Tongue (tissue), 2 donors: ENCODE measurements around the gene EIF2B2. TPM values are rescaled to one million over a fixed set of nuclear protein-coding genes. Genes with fewer than 3 reads are reported as not detected.

Source experiments
- DNase-seq: peaks from one replicate; pipeline ENCODE4 v3.0.0-alpha.2; 2015
- total RNA-seq: library from RNA; depleted of rRNA; stranded (reverse); fragments of >200 nt; gene quantifications from one replicate; pipeline ENCODE4 v1.2.3, GENCODE V29; 2014

The EIF2B2 gene
- total RNA-seq: 46.8 TPM

DNA sequence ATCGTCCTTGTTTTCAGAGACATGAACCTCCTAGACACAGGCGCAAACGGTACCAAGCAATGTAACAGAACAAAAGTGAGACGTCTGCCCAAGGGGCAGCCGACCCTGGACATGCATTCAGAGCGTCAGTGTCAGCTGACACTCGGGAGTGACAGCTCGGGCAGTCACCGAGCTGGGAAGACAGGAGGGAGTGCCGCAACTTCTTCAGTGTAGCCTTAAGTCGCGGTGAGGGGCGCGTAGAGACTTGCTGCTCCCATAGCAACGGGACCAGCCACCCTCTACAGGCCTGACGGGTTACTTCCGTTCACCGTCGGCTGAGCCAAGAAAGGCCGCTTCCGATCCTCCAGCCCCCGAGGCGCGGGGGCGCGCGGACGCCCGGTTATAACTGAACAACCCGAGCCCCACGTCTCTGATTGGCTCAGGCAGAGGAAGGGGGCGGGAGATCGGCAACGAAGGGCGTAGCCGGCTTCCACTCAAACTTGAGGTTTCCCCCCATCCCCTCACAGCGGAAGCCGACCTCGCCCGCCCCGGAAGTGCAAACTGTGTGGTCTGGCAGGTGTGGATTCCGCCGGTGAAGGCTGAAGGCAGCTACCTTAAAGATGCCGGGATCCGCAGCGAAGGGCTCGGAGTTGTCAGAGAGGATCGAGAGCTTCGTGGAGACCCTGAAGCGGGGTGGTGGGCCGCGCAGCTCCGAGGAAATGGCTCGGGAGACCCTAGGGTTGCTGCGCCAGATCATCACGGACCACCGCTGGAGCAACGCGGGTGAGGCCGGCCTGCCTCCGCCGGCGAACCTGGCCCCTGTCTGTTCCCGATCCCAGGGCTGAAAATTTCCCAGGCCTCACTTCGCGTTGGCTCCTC lies at the start of gene EIF2B2:
Gene EIF2B2 (plus strand): TSS at position 530 of the 858 bp plus-strand sequence. CDS start 70 bp downstream, at position 600.
- peak; percentile 99 for DNase-seq

DNA sequence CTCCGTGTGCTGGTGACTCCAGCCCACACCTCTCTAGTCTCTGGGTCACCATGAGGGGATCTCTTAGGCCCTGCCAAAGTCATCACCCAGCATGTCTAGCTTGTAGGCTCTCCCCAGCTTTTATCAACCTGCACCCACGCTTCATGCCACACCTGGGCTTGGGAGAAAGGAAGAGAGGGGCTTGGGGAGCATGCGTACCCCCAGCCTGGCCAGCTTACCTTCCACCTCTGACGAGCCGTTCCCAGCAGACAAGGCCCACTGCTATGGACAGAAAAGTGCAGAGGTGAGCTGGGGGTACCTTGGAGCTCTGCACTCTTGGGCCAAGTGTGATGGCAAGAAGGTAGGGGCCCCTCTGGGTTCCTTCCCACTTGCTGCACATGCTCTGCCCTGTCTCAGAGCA lies 49.0 kb upstream of the EIF2B2 start:
- no peak for DNase-seq

DNA sequence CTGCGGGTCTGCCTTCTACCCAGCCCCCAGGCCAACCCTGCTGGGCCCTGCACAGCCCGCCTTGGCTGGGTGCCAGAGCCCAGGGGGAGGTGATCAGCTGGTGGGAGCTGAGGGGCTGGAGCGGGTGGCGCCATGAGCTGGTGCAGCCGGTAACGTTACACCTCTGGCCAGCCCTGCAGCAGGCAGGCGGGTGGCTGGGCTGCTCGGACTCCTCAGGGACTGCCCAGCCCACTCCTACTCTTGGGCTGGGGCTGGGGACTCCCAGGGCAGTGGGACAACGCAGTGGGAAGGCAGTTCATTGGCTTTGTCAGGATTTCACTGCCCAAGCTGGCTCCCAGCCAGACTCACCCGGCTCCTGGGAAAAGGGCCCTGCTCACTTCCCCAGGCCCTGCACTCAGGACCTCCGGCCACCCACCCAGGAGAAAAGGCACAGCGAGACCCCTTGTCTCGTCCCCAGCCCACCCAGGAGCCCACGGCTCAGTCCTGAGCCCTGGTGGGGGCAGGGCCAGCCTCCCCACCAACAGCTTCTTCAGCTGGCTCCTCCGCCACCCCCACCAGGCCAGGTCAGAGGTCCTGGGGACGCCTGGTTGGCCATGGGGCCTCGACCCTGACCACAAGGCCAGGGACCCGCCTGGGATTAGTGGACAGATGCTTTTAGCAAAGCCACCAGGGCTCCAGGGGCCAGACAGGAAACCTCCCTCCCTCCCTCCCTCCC lies 48.3 kb upstream of the EIF2B2 start:
- peak; percentile 86 for DNase-seq

DNA sequence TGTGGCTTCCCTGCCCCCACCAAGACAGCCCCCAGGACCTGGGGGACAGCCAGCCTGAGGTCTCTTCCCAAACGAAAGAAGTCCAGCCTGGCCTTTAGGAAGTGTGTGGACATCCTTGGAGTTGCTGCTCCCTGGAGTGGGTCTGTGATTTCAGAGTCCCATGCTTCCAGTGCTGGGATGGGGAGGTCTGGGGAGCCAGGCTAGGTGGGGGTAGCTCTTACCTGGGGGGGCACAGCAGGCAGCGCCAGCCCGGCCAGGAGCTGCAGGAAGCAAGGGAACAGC lies 47.8 kb upstream of the EIF2B2 start:
- DNase-seq: no peak

DNA sequence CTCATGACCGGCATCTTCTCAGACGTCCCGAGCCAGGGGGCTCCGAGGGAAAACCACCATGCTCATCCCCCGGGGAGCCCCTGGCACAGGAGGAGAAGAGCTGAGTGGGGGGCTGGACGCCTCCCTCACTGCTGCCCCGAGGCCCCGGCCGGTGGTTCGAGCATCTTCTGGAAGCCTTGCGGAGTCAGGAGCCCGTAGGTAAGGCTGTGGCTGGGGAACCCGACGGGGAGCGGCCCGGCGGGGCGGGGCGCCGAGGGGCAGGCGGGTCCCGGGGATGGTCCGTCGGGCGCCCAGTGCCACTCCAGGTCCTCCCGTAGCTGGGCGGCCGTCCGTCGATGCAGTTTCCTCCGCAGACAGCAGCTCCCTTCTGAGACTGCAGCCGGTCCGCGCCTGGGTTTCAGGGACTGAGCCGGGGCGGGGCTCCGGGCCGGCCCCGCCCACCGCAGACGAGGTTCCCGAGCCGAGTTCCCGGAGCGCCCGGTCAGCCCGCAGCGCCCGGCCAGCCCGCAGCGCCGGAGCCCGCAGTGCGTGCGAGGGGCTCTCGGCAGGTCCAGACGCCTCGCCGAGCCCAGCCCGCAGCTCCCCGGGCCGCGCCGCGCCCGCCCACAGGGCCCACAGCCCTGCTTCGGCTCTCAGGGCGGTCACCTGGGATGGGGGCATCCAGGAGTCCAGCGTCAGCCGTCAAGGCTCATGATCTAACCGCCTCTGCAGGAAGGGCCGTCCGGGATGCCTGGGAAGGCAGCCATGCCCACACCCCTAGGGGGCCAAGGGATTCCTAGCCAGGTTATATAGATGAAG lies 47.3 kb upstream of the EIF2B2 start, which contains the start of gene PGF:
Gene PGF (minus strand): TSS at position 369 of the 798 bp plus-strand sequence. CDS start 355 bp downstream, at position 14.
- DNase-seq: peak; percentile 68

DNA sequence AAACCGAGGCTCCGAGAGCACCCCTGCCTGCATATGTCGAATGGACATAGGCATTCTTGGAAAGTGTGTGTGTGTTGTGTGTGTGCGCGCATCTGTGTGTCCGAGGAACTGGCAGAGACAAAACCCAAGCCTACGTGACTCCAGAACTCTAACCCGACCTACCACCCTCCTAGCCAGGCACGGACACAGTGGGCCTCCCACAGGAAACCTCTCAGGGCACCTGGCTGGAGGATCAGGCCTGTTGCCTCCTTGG lies 46.8 kb upstream of the EIF2B2 start:
- DNase-seq: no peak

DNA sequence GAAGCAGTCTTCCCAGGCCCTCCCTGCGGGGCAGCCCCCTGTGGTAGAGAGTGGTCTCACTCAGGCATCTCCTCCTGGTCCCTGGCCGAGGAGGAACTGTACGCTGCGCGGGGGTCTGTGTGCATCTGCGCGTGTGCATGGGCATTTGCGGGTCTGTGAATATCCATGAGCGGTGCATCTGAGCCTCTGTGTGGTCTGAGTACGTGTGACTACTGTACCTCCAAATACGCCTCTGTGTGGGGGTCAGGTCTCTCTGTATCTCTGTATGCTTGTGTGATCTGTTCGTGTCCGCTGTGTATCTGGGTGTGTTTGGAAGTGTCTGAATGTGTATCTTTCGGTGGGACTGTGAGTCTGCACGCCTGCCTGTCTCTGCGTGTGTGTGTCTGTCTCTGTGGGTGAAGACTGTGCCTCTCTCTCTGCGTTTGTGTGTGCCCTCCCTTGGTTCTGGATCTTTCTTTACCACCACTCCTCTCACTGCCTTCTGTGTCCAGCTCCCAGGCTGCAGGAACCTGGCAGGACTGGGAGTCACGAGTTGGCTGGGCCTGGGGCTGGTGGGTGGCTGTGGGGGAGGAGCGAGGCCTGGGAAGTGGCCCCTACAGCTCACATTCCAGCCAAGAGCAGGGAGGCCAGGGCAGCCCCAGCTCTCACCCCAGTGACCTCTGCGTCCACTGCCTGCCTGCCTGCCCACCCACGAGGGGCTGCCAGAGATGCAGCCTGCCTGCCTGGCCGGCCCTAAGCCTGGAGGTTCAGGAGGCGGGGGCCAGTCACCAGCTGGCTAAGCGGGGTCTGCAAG lies 46.2 kb upstream of the EIF2B2 start:
- no peak for DNase-seq

DNA sequence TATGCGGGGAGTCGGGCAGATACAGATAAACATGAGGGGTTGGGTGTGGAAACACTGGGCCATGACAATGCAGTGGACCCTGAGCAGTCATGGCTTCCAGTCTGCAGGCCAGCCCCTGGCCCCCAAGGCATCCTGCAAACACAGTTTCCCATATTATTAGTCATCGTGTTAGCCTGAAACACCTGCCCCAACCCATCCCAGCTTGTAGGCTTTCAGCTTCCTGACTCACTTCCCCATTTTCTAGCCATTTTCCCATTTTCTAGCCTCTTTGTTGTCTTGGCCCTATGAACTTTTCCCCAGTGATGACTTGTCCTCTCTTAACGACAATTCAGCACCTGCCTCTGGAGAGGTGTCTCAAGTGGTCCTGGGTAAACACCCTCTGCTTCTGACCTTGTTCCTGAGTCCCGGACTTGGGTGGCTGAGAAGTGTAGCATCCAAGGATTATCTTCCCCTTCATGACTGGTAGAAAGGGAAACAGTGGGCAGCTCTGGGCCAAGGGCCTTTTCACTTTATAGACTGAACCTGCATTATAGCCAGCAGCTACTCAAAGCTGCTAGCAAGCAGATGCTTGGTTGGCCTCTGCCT lies 43.0 kb upstream of the EIF2B2 start:
- no peak for DNase-seq

DNA sequence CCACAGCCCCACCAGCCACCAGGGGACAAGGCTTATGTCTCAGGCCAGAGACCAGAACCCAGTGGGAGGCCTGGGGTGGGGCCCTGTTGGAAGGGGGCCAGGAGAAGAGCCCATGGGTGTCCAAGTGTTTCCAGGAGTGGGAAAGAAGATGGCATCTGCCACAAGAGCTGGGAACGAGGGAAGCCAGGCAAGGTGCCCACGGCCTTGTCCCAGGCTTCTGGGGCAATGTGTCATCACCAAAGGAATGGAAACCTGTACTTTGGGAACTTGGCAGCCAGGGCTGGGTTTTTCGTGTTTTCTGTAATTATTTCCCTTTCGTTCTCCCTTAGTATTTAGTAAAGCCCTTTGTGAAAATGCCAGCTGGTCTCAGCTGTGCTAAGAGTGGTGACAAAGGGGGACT lies 42.0 kb upstream of the EIF2B2 start:
- peak; percentile 77 for DNase-seq

DNA sequence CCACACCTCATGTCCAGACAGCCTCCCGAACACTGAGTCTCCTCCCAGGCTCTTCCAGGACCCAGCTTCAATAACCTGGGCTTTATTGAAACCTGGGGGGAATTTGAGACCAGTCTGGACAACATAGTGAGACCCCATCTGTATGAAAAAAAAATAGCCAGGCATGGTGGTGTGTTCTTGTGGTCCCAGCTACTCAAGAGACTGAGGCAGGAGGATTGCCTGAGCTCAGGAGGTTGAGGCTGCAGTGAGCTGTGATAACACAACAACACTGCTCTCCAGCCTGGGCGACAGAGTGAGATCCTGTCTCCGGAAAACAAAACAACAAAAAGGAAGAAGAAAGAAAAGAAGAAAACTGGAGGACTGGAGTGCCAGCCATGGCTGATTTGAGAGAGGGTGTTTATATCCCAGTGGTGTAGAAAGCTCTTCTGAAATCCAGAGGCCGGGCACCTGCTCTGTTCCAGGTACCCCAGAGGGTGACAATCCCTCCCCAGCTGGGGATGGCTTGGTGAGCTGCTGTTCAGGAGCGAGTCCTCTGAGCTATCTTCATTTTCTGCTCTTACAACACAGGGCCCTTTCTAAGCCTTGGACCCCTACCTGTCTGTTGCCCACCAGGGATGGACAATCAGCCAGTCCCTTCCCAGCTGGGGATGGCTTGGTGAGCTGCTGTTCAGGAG lies 41.3 kb upstream of the EIF2B2 start:
- DNase-seq: no peak

DNA sequence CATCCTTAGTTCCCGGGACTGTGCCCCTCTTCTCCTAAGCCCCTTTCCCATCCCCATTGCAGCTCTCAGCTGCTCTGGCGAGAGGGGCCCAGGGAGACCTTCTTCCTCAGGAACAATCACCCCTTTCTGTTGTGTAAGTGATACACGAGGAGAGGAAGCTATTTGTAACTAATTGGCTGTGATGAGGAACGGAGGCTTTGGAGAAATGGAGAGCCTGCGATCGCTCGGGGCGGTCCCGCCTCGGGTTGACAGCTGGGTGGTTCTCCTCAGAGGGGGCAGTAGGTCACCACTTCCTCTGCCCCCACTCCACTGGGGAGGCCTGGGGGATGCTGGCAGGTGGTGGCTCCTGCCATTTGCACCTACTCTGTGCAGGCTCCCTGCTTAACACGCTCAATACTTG lies 40.7 kb upstream of the EIF2B2 start:
- DNase-seq: peak; percentile 71

DNA sequence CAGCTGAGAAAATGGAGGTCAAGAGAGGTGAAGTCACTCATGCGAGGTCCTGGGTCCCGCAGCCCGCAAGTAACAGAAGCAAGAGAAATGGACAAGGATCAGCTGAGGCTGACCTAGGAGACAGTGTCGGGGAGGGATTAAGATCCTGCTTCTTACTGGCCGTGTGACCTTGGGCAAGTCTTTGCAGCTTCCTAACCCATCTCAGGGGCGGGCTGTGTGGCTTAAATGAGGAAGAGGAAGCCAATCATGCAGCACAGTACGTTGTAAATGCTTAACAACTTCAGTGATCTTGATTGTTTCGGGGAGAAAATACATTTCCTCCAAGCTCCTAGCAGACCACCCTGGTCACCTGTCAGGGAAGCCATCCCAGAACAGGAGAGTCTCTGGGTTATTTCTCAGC lies 40.2 kb upstream of the EIF2B2 start:
- DNase-seq: no peak

DNA sequence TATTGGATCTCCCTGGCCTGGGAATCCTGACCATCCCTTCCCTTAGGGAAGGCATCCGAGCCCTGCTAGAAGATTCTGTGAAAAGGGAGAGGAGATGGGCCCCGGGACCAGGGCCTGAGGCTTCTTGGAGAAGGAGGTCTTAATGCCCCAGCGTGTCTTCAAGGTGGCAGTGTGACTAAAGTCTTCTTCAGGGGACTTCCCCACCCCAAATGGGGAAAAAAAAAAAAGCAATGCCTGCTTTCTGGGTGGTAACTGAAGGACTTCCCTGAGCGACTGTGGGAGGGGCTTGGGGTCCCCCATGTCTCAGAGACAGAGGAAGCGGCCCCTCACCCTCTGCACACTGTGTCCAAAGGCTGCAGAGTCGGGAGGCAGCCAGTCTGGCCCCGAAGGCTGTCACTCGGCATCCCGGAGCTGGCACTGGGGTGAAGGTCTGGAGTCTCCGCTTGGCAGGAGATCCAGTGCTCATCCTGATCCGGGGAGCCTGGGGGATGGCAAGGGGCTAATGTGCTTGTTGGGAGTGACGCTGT lies 39.5 kb upstream of the EIF2B2 start:
- DNase-seq: no peak

DNA sequence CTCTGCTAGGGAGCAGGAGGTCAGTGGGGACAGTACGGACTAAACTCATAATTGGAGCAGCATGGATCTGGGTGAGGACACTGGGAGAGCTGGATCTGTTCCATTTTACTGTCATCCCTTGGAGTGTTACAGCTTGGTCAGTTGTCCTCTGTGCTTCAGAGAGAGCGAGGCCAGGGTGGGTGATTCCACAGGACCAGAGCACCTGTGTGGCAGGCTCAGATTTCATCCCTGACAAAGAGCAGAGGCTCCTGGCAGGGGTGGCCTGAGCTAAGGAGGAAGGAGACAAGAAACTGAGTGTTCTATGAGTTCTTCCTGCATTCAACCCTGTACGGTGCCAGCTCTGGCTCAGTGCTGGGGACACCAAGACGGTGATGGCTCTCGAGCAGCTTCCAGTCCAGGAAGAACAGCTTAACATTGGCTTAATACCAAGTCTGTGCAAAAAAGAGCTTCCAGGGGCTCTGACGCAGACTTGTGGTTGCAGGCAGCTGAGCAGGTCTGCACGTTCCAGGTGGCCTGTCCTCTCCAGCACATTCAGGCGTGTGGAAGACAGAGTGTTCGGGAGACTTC lies 38.9 kb upstream of the EIF2B2 start:
- peak; percentile 85 for DNase-seq

DNA sequence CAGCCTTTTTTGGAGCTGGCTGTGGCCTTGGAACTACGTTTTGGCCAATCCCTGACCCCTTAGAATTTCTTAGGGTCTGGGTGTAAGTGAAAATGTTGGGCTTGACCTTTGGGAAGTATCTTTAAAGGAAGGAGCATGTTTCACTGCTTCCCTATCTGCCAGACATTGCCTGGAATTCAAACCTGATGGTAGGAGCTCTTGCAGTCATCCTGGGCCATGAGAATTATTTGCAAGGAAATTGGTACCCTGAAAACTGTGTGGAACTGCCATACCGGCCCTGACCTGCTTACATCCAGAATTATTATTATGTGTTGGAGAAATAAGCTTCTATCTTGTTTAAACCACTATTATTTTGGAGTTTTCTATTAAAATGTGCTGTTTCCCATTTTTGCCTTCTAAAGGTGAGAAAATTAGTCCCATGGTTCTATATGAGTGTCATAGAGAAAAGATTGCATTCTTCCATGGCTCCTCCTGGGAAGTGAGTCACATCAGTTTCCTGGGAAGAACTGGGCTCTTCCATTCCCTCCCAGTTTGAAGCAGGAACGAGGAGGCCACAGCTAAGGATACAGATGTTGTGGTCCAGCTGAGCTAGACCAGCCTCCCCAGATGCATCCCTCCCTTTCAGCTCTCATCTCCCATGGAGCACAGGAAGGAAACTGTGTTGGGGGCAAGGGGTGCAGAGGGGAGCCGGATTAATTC lies 37.8 kb upstream of the EIF2B2 start:
- DNase-seq: no peak

DNA sequence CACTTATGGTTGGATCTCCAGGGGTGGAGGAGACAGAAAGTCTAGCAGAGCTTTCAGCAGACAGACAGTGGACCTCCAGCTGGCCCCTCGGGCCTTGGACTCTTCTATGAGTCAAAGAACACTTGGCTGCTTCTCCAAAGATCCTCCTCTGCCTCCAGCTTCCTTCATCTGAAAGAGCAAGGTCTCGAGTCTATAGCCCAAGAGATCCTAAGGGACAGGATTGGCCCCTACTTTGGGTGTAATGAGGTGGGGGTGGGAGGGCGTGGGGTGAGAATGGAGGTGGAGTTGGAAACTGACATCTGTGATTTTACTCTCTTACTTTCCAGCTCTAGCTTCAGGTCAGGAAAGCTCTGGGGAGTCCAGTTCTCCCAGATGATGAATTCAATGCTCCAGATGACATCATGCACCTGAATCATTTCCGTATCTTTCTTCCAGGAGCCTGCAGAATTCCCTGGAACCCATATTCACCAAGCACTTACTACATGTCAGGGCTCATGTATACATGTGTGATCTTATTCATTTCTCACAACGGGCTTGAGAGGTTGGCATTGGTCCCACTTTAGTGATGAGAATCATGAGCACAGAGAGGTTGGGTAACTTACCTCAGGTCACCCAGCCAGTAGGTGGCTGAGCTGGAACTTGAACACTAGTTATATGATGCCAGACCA lies 37.1 kb upstream of the EIF2B2 start:
- DNase-seq: peak; percentile 52

DNA sequence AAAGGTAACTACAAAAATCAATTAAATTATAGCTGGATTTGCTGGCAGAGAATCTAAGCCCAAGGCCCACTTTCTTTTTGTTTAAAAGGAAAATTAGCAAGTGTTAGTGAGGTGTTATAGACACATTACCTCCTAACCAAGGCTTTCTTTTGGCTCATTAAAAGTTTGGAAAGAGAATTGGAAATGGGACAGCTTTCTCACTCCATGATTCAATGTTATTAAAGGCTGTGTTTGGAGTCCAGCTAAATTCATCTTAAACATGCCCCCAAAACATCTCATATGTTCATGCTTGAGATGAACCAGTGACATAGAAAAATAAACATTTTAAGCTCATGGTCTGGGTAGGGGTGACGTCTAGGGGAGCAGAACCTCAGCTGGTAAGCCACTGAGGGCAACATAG lies 33.9 kb upstream of the EIF2B2 start:
- no peak for DNase-seq

DNA sequence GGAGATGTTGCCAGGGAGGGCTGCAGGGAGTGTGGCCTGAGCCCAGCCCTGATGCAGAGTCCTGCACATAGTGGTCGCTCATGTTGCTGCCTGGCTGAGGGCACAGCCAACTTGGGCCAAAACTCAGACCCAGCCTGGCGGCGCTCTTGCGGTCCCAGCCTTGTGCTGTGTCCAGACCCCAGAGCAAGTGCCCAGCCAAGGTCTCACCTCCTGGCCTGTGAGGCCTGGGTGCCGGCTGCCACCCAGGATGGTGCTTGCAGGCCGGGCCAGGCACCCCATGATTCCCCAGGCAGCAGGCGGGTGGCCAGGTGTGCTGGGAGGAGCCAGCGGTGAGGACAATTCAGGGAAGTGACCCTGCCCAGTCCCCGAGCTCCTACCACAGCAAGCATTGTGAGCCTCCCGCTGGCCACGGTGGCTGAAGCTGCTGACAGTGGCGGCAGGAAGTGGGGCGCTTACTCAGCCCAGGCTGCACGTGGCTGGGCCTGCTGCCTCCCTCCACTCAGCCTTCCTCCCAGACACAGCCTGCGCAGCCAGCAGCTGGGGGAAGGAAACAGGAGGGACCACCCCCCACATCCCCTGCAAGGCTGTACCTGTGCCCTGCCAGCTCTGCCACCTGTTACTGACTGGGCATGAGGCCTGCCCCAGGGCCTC lies 29.6 kb upstream of the EIF2B2 start:
- DNase-seq: peak; percentile 53

DNA sequence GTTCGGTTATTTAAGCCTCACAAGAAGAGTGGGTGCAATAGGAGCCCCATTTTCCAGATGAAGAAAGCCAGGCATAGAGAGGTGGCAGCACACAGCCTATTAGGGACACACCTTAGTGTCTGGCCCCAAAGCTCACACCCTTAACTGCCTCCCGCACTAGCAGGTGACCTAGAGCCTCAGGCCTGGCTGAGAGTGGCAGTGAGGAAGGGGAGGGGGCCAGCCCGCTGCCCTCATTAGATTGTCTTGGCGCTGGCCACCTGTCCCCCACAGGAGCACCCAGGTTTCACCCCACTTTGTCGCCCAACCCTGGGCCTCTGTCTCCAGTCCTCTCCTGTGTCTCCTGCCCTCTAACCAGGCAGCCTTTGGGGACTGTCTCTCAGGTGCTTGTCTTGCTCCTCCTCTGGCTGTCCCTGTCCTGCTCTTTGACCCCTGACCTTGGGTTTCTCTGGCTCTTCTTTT lies 28.8 kb upstream of the EIF2B2 start:
- DNase-seq: no peak
